Esophagus squamous epithelium (tissue), 5 donors: ENCODE results near the gene BGLAP. TPM values are rescaled to one million over a fixed set of nuclear protein-coding genes. Genes with fewer than 3 reads are reported as not detected.
A peak's percentile ranks its signal among the peaks of the same experiment; 100 is the strongest.

Experiments
- DNase-seq: peaks from one replicate; lab custom pipeline; 2025; lab: John Stamatoyannopoulos, UW
- H3K27ac ChIP-seq, 4 donors: fragments of 200-600 bp; sonication (generic); one replicate each; pipeline ENCODE4 v1.5.1; 2016 to 2019; ENCODE audit warnings: mild to moderate bottlenecking in 1 of 4
- H3K27me3 ChIP-seq, 4 donors: fragments of 200-600 bp; sonication (generic); 1 replicate in 3 of 4; 2 replicates in 1 of 4; pipeline versions ENCODE4 v1.5.1 to v1.6.0; 2017 to 2021; ENCODE audit warnings: antibody characterized with exemption in 1 of 4
- H3K36me3 ChIP-seq, 3 donors: fragments of 200-600 bp; sonication (generic); one replicate each; pipeline ENCODE4 v1.5.1; 2016 to 2019
- H3K4me1 ChIP-seq, 3 donors: fragments of 200-600 bp; sonication (generic); one replicate each; pipeline ENCODE4 v1.5.1; 2017 to 2019
- H3K4me3 ChIP-seq, 4 donors: fragments of 200-600 bp; sonication (generic); 1 replicate in 3 of 4; 2 replicates in 1 of 4; pipeline ENCODE4 v1.5.1; 2016 to 2019; ENCODE audit warnings: mild to moderate bottlenecking in 2 of 4, moderate library complexity in 1 of 4
- H3K9me3 ChIP-seq, 3 donors: fragments of 200-600 bp; sonication (generic); one replicate each; pipeline ENCODE4 v1.5.1; 2016 to 2019
- CTCF ChIP-seq, 6 experiments: fragments of 450-650 bp in 4 of 6; fragments of 200-600 bp in 2 of 6; sonication (generic) in 2 of 6; IDR thresholded peaks; one replicate each; pipeline ENCODE4 v1.5.1; 2016 to 2019; ENCODE audit warnings: antibody characterized with exemption in 6 of 6, mild to moderate bottlenecking in 4 of 6, moderate library complexity in 4 of 6
- POLR2A ChIP-seq, 4 donors: fragments of 450-650 bp; IDR thresholded peaks; one replicate each; pipeline ENCODE4 v1.6.1; 2017; ENCODE audit warnings: antibody characterized with exemption in 4 of 4, mild to moderate bottlenecking in 4 of 4, moderate library complexity in 3 of 4
- WGBS, 2 donors: methylation state at CpG; one replicate each; pipeline ENCODE4 v1.1.5; 2018; 5-methylcytosine and 5-hydroxymethylcytosine counted together
- intact Hi-C: fragments of 100-400 bp; cut with DNase I; formaldehyde crosslinking; loops from one replicate; pipeline ENCODE4 v1.15.0; 2022
- total RNA-seq, 4 donors: library from RNA; depleted of rRNA; stranded (reverse); fragments of >200 nt; gene quantifications; one replicate each; pipeline ENCODE4 v1.1.0, GENCODE V29; 2016
- donor health status: DM: yes; HTN: yes; CAD: no.

BGLAP gene
- total RNA-seq, 4 donors from 2014 or later: 0.38 to 1.7 (median 0.40) TPM; not detected in 1

GRCh38 chr1:156270314-156270713 is 28.3 kb downstream of the BGLAP start:
- Histone ChIP-seq H3K4me1 (peaks cover 0 to 16% (median 0%) of the 10 kb centered on the region in 3 donors), H3K36me3 (peaks cover 50 to 100% (median 80%) of the 10 kb centered on the region in 3 donors), H3K27me3 (no peaks in the 10 kb centered on the region), H3K9me3 (no peaks in the 10 kb centered on the region), H3K4me3 (no peak overlapping the region), H3K27ac (peak overlapping the region in 2 of 4 donors; percentile 49 to 72)
- no peak for DNase-seq
- intact Hi-C loops: no loop called here
- TF ChIP-seq POLR2A (IDR thresholded peaks at IDR 0.05) (no peak), CTCF (IDR thresholded peaks at IDR 0.05) (no peak)
- 74 to 90% methylated on average over 3 of the region's 3 CpGs for WGBS, 2 donors

- Histone ChIP-seq H3K36me3 (peaks cover 33 to 90% (median 63%) of the 10 kb centered on the region in 3 donors), H3K9me3 (no peaks in the 10 kb centered on the region), H3K4me3 (no peak overlapping the region), H3K4me1 (peaks cover 6 to 19% (median 8%) of the 10 kb centered on the region in 3 donors), H3K27ac (peak overlapping the region in 1 of 4 donors; percentile 1), H3K27me3 (no peaks in the 10 kb centered on the region)
- DNase-seq: no peak
- TF ChIP-seq CTCF (IDR thresholded peaks at IDR 0.05): no peak
- TF ChIP-seq POLR2A (IDR thresholded peaks at IDR 0.05): no peak
- intact Hi-C loops: no loop called here
Observed at GRCh38 chr1:156276532-156276931, 34.5 kb downstream of the BGLAP start.

- no peaks in the 10 kb centered on the region for H3K9me3 ChIP-seq
- H3K27me3 ChIP-seq: no peaks in the 10 kb centered on the region
- no peak overlapping the region for H3K4me3 ChIP-seq
- 47 to 73% methylated on average over 5 to 6 of the region's 6 CpGs for WGBS, 2 donors
- DNase-seq: no peak
- H3K4me1 ChIP-seq: peaks cover 9 to 23% (median 10%) of the 10 kb centered on the region in 3 donors
- intact Hi-C loops: no loop called here
- peak overlapping the region in 1 of 4 donors; percentile 1 for H3K27ac ChIP-seq
- TF ChIP-seq CTCF (IDR thresholded peaks at IDR 0.05) (no peak), POLR2A (IDR thresholded peaks at IDR 0.05) (no peak)
- peaks cover 30 to 86% (median 59%) of the 10 kb centered on the region in 3 donors for H3K36me3 ChIP-seq
Observed at GRCh38 chr1:156276966-156277381, 35.0 kb downstream of the BGLAP start.

- H3K4me1 ChIP-seq: peaks cover 19 to 40% (median 21%) of the 10 kb centered on the region in 3 donors
- intact Hi-C loops: no loop called here
- TF ChIP-seq CTCF (IDR thresholded peaks at IDR 0.05): no peak
- TF ChIP-seq POLR2A (IDR thresholded peaks at IDR 0.05): no peak
Observed at GRCh38 chr1:156279837-156280236, 37.9 kb downstream of the BGLAP start.

GRCh38 chr1:156281281-156281680 is 39.3 kb downstream of the BGLAP start:
- TF ChIP-seq CTCF (IDR thresholded peaks at IDR 0.05) (no peak), POLR2A (IDR thresholded peaks at IDR 0.05) (no peak)
- no peak for DNase-seq
- intact Hi-C loops: no loop called here
- H3K4me1 ChIP-seq: peaks cover 23 to 54% (median 24%) of the 10 kb centered on the region in 3 donors
- H3K4me3 ChIP-seq: peak overlapping the region; percentile 73 to 96 (median 82)
- peak overlapping the region; percentile 94 to 97 (median 96) for H3K27ac ChIP-seq
- H3K9me3 ChIP-seq: no peaks in the 10 kb centered on the region
- no peaks in the 10 kb centered on the region for H3K27me3 ChIP-seq
- H3K36me3 ChIP-seq: peaks cover 15 to 55% (median 24%) of the 10 kb centered on the region in 3 donors
- 18 to 19% methylated on average over 7 to 8 of the region's 8 CpGs for WGBS, 2 donors

More at GRCh38 chr1:156279837-156280236, 37.9 kb downstream of the BGLAP start:
- no peaks in the 10 kb centered on the region for H3K9me3 ChIP-seq
- no peaks in the 10 kb centered on the region for H3K27me3 ChIP-seq
- H3K4me3 ChIP-seq: no peak overlapping the region
- H3K36me3 ChIP-seq: peaks cover 20 to 57% (median 31%) of the 10 kb centered on the region in 3 donors
- no peak for DNase-seq
- H3K27ac ChIP-seq: no peak overlapping the region
- WGBS, 2 donors: 78 to 91% methylated on average over 3 of the region's 3 CpGs
